H1 (cell line): ENCODE data around the gene SMURF2. TPM values are rescaled to one million over a fixed set of nuclear protein-coding genes. Genes with fewer than 3 reads are reported as not detected.
A peak's percentile ranks its signal among the peaks of the same experiment; 100 is the strongest.

Source experiments
- ASH2L ChIP-seq: fragments of 200-600, 300-600 bp; sonication (generic); IDR thresholded peaks from one replicate; pipeline ENCODE4 v1.7.1; 2017; ENCODE audit warnings: low read length
- BACH1 ChIP-seq: IDR thresholded peaks from 2 replicates; pipeline ENCODE4 v1.6.1; 2012; ENCODE audit warnings: low read length, improper control_type of control experiment
- BCL11A ChIP-seq, 2 experiments: IDR thresholded peaks; one replicate each; pipeline ENCODE4 v1.6.1; 2011; ENCODE audit warnings: low read depth in 2 of 2, low read length in 2 of 2, mild to moderate bottlenecking in 2 of 2
- BRCA1 ChIP-seq: IDR thresholded peaks from 2 replicates; pipeline ENCODE4 v1.6.1; 2012; ENCODE audit warnings: low read depth, low read length, improper control_type of control experiment
- CBX5 ChIP-seq: fragments of 300-800, 300-1000 bp; sonication (generic); IDR thresholded peaks from 2 replicates; pipeline ENCODE4 v1.7.1; 2016; ENCODE audit warnings: antibody characterized with exemption, low read length, low read depth
- CHD1 ChIP-seq: IDR thresholded peaks from 2 replicates; pipeline ENCODE4 v1.6.1; 2012; ENCODE audit warnings: low read depth, low read length, improper control_type of control experiment
- CHD2 ChIP-seq: IDR thresholded peaks from 2 replicates; pipeline ENCODE4 v1.6.1; 2012; ENCODE audit warnings: low read length, improper control_type of control experiment
- CREB1 ChIP-seq: IDR thresholded peaks from 2 replicates; pipeline ENCODE4 v1.6.1; 2012; ENCODE audit warnings: inconsistent platforms
- EGR1 ChIP-seq: IDR thresholded peaks from 2 replicates; pipeline ENCODE4 v1.6.1; 2011; ENCODE audit warnings: low read depth, low read length, borderline replicate concordance
- GABPA ChIP-seq: IDR thresholded peaks from 2 replicates; pipeline ENCODE4 v1.6.1; 2011; ENCODE audit warnings: mild to moderate bottlenecking, low read length, moderate library complexity, borderline replicate concordance; ENCODE audit not compliant: insufficient read depth
- GTF2F1 ChIP-seq: IDR thresholded peaks from 2 replicates; pipeline ENCODE4 v1.6.1; 2012; ENCODE audit warnings: low read depth, low read length, improper control_type of control experiment, borderline replicate concordance
- HDAC2 ChIP-seq, 2 experiments: fragments of 300-600 bp in 1 of 2; sonication (generic) in 1 of 2; IDR thresholded peaks; 2 replicates each; pipeline ENCODE4 v1.6.1; 2011 to 2012; ENCODE audit warnings: low read depth in 2 of 2, low read length in 2 of 2, mild to moderate bottlenecking in 2 of 2, moderate library complexity in 2 of 2, borderline replicate concordance in 1 of 2, inconsistent platforms in 1 of 2
- JUN ChIP-seq: IDR thresholded peaks from 2 replicates; pipeline ENCODE4 v1.6.1; 2011; ENCODE audit warnings: low read depth, mild to moderate bottlenecking, improper control_type of control experiment, low read length
- JUND ChIP-seq: IDR thresholded peaks from 2 replicates; pipeline ENCODE4 v1.6.1; 2011; ENCODE audit warnings: mild to moderate bottlenecking, improper control_type of control experiment, low read length
- RAD21 ChIP-seq, 2 experiments: IDR thresholded peaks in 1 of 2; conservative IDR thresholded peaks in 1 of 2; 2 replicates each; pipeline ENCODE4 v1.6.1; 2011; ENCODE audit warnings: low read depth in 2 of 2, low read length in 2 of 2, improper control_type of control experiment in 1 of 2, inconsistent platforms in 1 of 2, mild to moderate bottlenecking in 1 of 2, moderate library complexity in 1 of 2
- RFX5 ChIP-seq: IDR thresholded peaks from 2 replicates; pipeline ENCODE4 v1.6.1; 2011; ENCODE audit warnings: low read depth, low read length, improper control_type of control experiment, borderline replicate concordance
- SIN3A ChIP-seq, 2 experiments: IDR thresholded peaks in 1 of 2; conservative IDR thresholded peaks in 1 of 2; 2 replicates each; pipeline ENCODE4 v1.6.1; 2011 to 2012; ENCODE audit warnings: low read length in 2 of 2, improper control_type of control experiment in 1 of 2, low read depth in 1 of 2, mild to moderate bottlenecking in 1 of 2
- SP2 ChIP-seq: IDR thresholded peaks from 2 replicates; pipeline ENCODE4 v1.6.1; 2012; ENCODE audit warnings: mild to moderate bottlenecking, low read length, inconsistent platforms
- SP4 ChIP-seq: IDR thresholded peaks from 2 replicates; pipeline ENCODE4 v1.6.1; 2012; ENCODE audit warnings: low read length, inconsistent platforms
- SUZ12 ChIP-seq: fragments of 200-600 bp; sonication (generic); IDR thresholded peaks from 2 replicates; pipeline ENCODE4 v1.6.1; 2012; ENCODE audit warnings: mild to moderate bottlenecking, inconsistent platforms, low read length, moderate library complexity, mixed read lengths
- TBP ChIP-seq: IDR thresholded peaks from 2 replicates; pipeline ENCODE4 v1.6.1; 2011; ENCODE audit warnings: low read depth, low read length, improper control_type of control experiment
- TEAD4 ChIP-seq: IDR thresholded peaks from 2 replicates; pipeline ENCODE4 v1.6.1; 2012; ENCODE audit warnings: low read depth, low read length, inconsistent platforms, mixed read lengths
- YY1 ChIP-seq: IDR thresholded peaks from 2 replicates; pipeline ENCODE4 v1.6.1; 2011; ENCODE audit warnings: low read depth, mild to moderate bottlenecking, low read length
- polyA plus RNA-seq, 7 experiments: library from polyadenylated mRNA; depleted of rRNA in 3 of 7; stranded (reverse) in 5 of 7; unstranded in 2 of 7; fragments of >200 nt in 5 of 7; fragments of 200-250 nt in 2 of 7; gene quantifications; 1 replicate in 5 of 7; 2 replicates in 1 of 7; 4 replicates in 1 of 7; pipeline versions ENCODE4 v1.2.1 to v1.2.3, GENCODE V29; 2011 to 2013; ENCODE audit warnings: missing spikeins in 2 of 7, mixed read lengths in 2 of 7
- total RNA-seq: library from RNA; stranded (reverse); fragmentation: NEBNext Ultra II Directional; extraction: Animal tissue kit (Norgen Biotek cat#: 25700); gene quantifications from 2 replicates; pipeline ENCODE4 v1.2.1, GENCODE V29; 2021

SMURF2 gene
- total and polyA plus RNA-seq, 2 of the 8 experiments (the other 6 are each of a cell fraction or from before 2014, with no cell fraction given), result 7.2 to 29.2 TPM

DNA sequence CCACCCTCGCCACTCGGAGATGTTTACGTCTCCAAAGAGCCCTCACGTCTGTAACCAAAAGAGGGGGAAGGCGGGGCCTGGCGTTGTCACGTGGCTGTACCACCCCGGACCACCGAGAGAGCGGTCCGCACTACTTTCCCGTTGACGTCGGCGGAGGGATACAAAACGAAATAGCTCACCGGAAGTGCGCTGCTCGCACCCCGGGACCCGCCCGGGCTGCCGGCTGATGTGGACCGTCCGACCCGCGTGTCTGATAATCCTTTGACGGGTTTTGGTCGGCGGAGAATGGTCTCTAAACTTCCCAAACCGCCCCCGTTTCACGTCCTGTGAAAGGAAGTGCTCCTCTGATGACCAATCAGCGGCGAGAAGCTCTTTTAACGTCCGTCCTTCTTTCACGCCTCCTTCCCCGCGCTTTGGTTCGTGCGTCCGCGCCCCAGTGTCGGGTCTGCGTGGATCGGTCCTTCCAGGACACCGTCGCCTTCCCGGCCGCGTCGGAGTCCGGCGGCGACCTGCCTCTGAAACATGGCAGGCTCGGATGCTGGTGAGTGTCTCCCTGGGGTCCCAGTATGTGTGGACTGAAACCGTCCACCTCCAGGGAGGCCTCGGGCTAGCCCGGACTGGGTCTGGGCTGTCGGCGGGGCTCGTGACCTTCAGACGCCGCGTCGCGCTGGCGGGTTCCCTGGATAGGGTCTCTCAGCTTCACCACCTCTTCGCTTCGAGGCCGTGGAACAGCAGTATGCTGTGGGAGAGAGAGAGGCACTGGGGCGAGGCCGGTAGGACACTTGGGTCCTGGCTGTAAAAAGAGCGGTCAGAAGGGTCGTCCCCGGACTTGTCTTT is 155.3 kb downstream of the SMURF2 start, which contains the start of gene CEP95 (continued):
- TF ChIP-seq CBX5 (no peak), SP2 (no peak), CREB1 (peak; percentile 86), CHD2 (peak; percentile 91), BACH1 (peak; percentile 11), JUN (no peak), YY1 (peak; percentile 50; the same call in 1 of the 2 replicates), SUZ12 (no peak), BCL11A (IDR thresholded peaks at IDR 0.05; ENCODE audit: low read depth in 2 of 2, low read length in 2 of 2) (no peak), BRCA1 (no peak), EGR1 (no peak), RFX5 (no peak; the same call in 1 of the 2 replicates), JUND (no peak; the same call in 1 of the 2 replicates), GABPA (peak; percentile 85), TEAD4 (no peak), TBP (no peak; the same call in 1 of the 2 replicates), HDAC2 (IDR thresholded peaks at IDR 0.05; ENCODE audit: borderline replicate concordance in 1 of 2, low read depth in 2 of 2, low read length in 2 of 2) (peak in 1 of 2 experiments; percentile 85; a peak in 2 of 4 replicates), GTF2F1 (0 out of 2 replicates have a peak, but pooled peaks have one; percentile 25), ASH2L (peak; percentile 93), SP4 (peak; percentile 87), CHD1 (0 out of 2 replicates have a peak, but pooled peaks have one; percentile 60), SIN3A (conservative IDR thresholded peaks at IDR 0.05 in 1 of 2, IDR thresholded peaks at IDR 0.05 in 1 of 2; ENCODE audit: low read depth in 1 of 2, low read length in 2 of 2) (peak; percentile 67 to 89), RAD21 (IDR thresholded peaks at IDR 0.05 in 1 of 2, conservative IDR thresholded peaks at IDR 0.05 in 1 of 2; ENCODE audit: low read depth in 2 of 2, low read length in 2 of 2) (peak in 1 of 2 experiments; percentile 2; a peak in 1 of 4 replicates)
- TF ChIP-seq, all 59 proteins: peak for 24
